HG03025 (cell line): Measurements from ENCODE around the gene TMEM182.
A peak's percentile ranks its signal among the peaks of the same experiment; 100 is the strongest.

ENCODE experiments used
- ATAC-seq: cut with Tn5 transposase; IDR thresholded peaks from one replicate; pipeline ENCODE4 v1.9.1; 2021; ENCODE audit warnings: mild to moderate bottlenecking, moderate library complexity; ENCODE audit not compliant: unreplicated experiment, low FRiP score

The TMEM182 gene

DNA sequence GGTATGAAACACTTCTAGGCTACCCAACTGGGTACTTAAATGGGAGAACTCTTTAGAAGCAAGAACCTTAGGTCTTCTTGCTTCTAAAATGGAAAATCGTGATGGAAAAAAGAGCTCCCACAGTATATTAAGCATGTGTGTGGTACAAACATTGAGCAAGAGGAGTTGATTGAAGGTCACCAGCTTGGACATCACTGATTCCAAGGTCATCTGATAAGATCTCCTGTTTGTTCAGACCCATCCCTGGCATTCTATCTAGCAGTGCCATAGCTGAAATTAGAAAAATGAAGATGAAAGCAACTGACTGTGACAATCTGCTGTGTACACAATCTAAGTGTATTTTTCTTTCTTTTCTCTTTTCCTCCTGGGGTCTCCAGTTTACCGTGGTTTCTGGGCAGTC, 35.7 kb downstream of the TMEM182 start:
- no peak for ATAC-seq

- ATAC-seq = no peak
These were observed 36.4 kb downstream of the TMEM182 start for GRCh38 chr2:102798181-102798580.

GRCh38 chr2:102801098-102801718, 39.4 kb downstream of the TMEM182 start:
- no peak for ATAC-seq

DNA sequence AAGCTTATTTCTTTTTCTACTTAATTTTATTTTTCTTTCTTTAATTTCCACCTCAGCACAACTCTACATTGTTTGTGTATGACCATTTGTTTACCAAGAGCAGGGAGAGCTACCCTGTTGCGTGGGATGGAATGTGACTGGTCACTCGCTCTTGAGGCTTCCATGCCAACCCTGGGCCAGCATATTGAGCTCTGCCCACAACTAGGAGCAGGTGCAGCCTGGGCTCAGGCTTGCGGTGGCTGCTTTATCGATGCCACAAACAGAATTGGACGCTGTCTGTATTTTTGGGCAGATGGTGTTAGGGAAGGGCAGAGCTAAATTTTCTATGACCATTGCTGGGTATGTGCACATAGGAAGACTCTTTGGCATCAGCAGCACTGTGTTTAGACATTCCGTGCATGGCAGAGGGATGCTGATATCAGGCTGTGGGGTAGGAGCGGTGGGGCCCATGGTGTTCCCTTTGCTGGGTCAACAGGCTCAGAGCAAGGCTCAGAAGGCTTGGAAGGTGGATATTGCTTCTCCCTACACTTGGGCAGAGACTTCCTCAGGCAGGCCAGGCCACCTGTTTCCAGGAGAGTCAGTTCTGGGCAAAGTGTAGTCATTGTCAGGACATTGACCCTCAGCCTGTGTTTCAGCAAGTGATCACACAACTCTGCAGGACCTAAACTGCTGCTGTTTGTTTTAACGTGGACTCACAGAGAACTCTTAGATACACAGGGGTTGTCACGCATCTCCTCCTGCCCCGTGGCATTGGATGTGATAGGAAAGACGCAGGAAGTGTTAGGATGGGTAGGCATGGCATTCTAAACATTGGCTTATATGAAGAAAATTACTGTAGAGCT, 40.2 kb downstream of the TMEM182 start:
- ATAC-seq = no peak

- no peak for ATAC-seq
These were observed 41.4 kb downstream of the TMEM182 start for GRCh38 chr2:102803041-102803896.

DNA sequence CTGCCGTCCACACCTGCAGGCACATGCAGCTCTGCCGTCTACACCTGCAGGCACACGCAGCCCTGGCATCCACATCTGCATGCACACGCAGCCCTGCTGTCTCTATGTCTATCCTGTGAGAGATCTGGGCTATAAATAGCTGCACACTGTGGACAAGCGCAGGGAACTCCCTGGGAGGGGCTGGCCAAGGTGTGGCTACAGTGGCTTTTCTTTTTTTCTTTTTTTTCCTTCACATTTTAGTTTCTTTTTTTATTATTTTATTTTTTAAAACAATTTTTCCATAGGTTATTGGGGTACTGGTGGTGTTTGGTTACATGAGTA, 42.0 kb downstream of the TMEM182 start:
- ATAC-seq = no peak

GRCh38 chr2:102806250-102806837, 44.5 kb downstream of the TMEM182 start:
- ATAC-seq = peak; percentile 66

DNA sequence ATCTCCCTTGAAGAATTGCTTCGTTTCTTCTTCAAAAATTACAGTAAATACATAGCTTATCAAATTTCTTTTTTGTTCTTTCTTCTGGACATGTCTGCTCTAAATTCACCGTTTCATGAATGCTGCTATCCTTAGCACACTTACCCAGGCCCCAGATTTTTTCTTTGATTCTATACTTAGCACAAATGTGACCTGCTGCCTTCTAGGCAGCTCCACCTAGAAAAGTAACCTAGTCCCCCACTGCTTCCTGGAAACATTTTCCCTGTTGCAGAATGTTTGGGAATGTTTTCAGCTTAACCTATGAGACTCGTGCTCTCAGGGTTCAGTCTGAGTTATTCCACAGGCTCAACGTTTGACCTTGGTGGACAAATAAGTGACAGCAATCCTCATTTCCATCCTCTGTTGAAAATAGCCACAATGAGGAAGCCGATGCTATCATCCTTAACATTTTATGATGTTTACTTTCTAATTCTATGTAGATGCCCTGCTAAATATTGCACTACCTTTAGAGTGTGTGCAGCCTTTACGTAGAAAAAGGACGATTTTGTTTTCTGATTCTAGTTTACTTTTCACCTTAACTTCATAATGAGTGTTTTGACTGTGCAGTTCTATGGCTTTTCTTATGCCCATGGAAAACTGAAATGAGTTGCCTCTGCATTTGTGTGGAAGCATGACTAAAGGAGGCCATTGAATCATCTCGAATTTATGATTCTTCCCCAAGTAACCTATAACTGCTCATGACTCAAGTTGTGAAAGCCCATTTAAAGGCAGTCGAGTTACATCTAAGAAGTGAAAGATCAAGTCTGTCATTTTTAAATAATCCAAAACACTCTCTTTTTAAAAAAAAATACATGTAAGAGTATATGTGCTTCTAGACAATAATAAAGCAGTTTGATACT, 47.7 kb downstream of the TMEM182 start:
- no peak for ATAC-seq

- ATAC-seq = no peak
These were observed 53.5 kb downstream of the TMEM182 start for GRCh38 chr2:102815285-102815684.

DNA sequence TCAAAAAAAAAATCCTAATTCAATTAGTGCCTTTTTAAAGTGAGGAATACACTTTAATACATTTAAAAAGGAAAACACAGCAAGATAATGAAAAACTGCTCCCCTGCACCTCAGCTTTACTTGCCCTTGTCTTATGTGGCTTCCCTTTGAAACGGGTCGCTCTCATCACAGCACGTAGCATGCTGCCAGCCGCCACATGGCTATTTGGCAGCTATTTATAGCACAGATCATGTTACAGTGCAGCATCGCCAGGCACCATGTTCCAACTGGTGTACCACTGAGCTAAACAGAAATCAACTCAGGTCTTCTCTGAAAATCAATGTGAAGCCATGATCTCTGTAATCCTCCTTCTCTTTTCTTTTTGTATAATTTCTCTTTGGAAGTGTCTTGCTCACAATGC, 65.1 kb downstream of the TMEM182 start:
- no peak for ATAC-seq

GRCh38 chr2:102832789-102833188, 71.0 kb downstream of the TMEM182 start:
- ATAC-seq = no peak

GRCh38 chr2:102834523-102835273, 72.9 kb downstream of the TMEM182 start:
- no peak for ATAC-seq

DNA sequence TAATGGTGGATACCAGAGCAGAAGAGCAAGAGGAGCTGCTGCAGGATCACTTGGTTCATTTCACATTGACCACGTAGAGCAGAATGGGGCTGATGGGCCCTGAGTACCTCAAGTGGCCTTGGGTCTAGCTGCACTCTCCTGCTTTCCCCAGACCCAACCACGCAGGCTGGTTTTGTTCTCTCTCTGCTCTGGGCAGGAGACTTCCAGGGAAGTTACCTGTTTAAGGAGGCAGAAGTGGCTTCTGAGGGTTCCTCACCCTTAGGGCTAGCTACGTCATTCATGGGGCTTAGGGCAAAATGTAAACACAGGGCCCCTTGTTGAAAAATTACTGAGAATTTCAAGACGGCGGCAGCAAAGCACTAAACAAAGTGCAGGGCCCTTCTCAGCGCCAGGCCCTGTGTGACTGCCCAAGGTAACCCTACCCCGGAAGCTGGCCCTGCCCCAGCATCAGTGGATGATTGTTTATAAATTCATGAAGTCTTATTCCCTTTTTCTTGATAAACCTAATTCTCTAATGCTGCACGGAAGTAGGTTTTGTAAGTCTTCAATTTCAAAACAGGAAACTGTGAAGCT, 75.9 kb downstream of the TMEM182 start:
- ATAC-seq = no peak

GRCh38 chr2:102839668-102840388, 78.0 kb downstream of the TMEM182 start:
- no peak for ATAC-seq

DNA sequence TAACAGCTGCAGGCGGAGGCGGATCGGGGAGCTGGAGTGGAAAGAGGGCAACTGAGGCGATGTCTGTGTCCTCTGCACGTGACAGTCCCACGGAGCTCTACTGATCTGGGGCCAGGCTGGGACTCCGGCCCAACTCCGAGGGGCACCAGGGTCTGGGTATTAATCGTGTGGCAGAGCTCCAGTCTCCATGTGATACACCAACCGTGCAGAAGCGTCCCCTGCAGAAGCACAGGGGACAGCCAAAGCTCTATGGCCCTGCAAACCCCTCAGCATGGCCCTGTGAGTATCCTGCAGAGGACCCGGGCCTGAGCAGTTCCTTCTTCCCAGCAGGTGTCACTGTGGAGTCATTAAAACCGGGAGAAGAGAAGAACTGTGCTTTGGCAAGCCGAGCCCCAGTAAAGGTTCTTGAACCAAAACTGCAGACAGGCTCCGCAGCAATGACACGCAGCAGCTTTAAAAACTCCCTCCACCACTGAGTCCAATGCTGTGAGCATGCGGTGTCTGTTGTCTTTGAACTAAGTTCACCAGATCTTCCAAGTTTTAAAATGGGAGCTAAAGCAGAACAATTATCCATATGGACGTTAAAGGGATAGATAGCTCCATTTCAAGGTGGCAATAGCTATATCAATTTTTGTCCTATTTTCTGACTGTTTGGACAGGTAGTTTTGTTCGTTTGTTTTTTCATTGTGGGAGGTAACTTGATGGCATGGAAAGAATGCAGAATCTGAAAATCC, 79.4 kb downstream of the TMEM182 start:
- ATAC-seq = peak; percentile 64

- no peak for ATAC-seq
These were observed 82.1 kb downstream of the TMEM182 start for GRCh38 chr2:102843764-102844443.

DNA sequence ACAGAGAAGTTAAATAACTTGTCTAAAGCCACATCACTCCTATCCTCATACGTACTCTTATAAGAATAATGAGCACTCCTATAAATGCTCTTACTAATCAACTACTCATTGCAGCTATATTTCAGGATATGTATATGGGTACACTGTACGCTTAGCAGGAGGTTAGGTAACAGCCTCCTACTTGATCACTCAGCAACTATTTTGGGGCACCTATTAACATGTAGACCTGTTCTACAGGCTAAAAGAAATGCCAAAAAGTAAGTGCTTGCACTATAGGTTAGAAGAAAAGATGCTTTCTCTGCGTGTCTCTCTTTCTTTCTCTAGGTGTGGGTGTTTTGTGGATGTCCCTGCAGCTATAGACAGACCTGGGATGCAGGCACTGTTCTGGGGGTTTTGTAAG, 83.1 kb downstream of the TMEM182 start:
- ATAC-seq = no peak
